SK-N-MC (cell line): Measurements from ENCODE around the gene ATP6V1G1.

Experiments
- EZH2 ChIP-seq: fragments of 200-600 bp; sonication (generic); IDR thresholded peaks from one replicate; pipeline ENCODE4 v1.6.1; 2017; ENCODE audit warnings: antibody characterized with exemption
- FOXP2 ChIP-seq: optimal IDR thresholded peaks from 2 replicates; pipeline ENCODE3; 2011; ENCODE audit warnings: mild to moderate bottlenecking, moderate library complexity; ENCODE audit not compliant: insufficient read depth; ENCODE audit errors: extremely low read length, control extremely low read depth
- POLR2AphosphoS5 ChIP-seq: IDR thresholded peaks from 2 replicates; pipeline ENCODE4 v1.6.1; 2012; ENCODE audit warnings: mild to moderate bottlenecking, low read depth, low read length, borderline replicate concordance

DNA sequence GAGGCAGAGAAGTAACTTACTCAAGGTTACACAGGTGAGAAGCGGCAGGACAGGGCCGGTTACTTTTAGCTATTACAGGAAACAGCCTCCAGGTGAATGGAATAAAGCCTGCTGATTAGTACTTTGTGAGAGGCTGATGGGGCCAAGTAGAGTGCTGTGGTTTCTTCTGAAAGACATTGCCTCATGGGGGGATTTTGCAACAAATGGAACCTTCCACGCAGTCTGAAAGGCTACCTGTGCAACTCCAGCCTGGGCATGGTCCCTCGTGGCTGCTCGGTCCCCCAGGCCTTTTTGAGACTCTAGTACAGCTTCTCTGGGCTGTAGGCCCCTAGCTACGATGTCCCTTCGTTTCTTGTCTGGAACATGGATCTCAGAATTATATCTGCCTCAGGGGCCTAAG, 25.5 kb downstream of the ATP6V1G1 start:
- no peak for TF ChIP-seq EZH2
- no peak for TF ChIP-seq POLR2AphosphoS5
- no peak for TF ChIP-seq FOXP2
